GM19239 (cell line): ENCODE measurements around the gene GPC5.

Source experiments
- DNase-seq: peaks from one replicate; pipeline ENCODE4 v3.0.0; 2011; ENCODE audit warnings: low spot score; ENCODE audit not compliant: insufficient read length
- FAIRE-seq: peaks from 2 replicates; lab custom pipeline; 2011; peaks lifted over from hg19 to GRCh38; lab: Jason Lieb, UNC

The GPC5 gene

GRCh38 chr13:92038905-92039304, 640.5 kb downstream of the GPC5 start:
- FAIRE-seq (no peak), DNase-seq (no peak)

GRCh38 chr13:92042522-92042921, 644.1 kb downstream of the GPC5 start:
- DNase-seq (no peak), FAIRE-seq (no peak)

GRCh38 chr13:92044351-92044750, 645.9 kb downstream of the GPC5 start:
- FAIRE-seq, result no peak
- DNase-seq, result no peak

GRCh38 chr13:92054389-92054788, 656.0 kb downstream of the GPC5 start:
- DNase-seq, result no peak
- FAIRE-seq, result no peak

GRCh38 chr13:92074658-92075057, 676.2 kb downstream of the GPC5 start:
- FAIRE-seq, result no peak
- no peak for DNase-seq

GRCh38 chr13:92097337-92097903, 699.0 kb downstream of the GPC5 start:
- no peak for FAIRE-seq

GRCh38 chr13:92101801-92102200, 703.4 kb downstream of the GPC5 start:
- FAIRE-seq, result no peak
- no peak for DNase-seq

More at GRCh38 chr13:92097337-92097903, 699.0 kb downstream of the GPC5 start:
- no peak for DNase-seq

GRCh38 chr13:92103689-92104153, 705.3 kb downstream of the GPC5 start:
- no peak for DNase-seq
- no peak for FAIRE-seq

- no peak for DNase-seq
Measured at GRCh38 chr13:92122186-92122853, 723.9 kb downstream of the GPC5 start.

GRCh38 chr13:92126399-92126798, 728.0 kb downstream of the GPC5 start:
- no peak for DNase-seq
- FAIRE-seq, result no peak

More at GRCh38 chr13:92122186-92122853, 723.9 kb downstream of the GPC5 start:
- no peak for FAIRE-seq

GRCh38 chr13:92135509-92135908, 737.1 kb downstream of the GPC5 start:
- FAIRE-seq, result no peak
- DNase-seq, result no peak

GRCh38 chr13:92136449-92137155, 738.2 kb downstream of the GPC5 start:
- FAIRE-seq (no peak), DNase-seq (no peak)

GRCh38 chr13:92137520-92137919, 739.1 kb downstream of the GPC5 start:
- no peak for DNase-seq
- no peak for FAIRE-seq

- FAIRE-seq (no peak), DNase-seq (no peak)
Measured at GRCh38 chr13:92143766-92144165, 745.3 kb downstream of the GPC5 start.

GRCh38 chr13:92150606-92151005, 752.2 kb downstream of the GPC5 start:
- DNase-seq, result no peak
- FAIRE-seq, result no peak

- no peak for FAIRE-seq
- DNase-seq, result no peak
Measured at GRCh38 chr13:92158346-92158745, 759.9 kb downstream of the GPC5 start.

GRCh38 chr13:92164822-92165221, 766.4 kb downstream of the GPC5 start:
- FAIRE-seq (no peak), DNase-seq (no peak)

GRCh38 chr13:92172191-92172590, 773.8 kb downstream of the GPC5 start:
- FAIRE-seq, result no peak
- DNase-seq, result no peak

- FAIRE-seq (no peak), DNase-seq (no peak)
Measured at GRCh38 chr13:92173254-92173653, 774.8 kb downstream of the GPC5 start.

- DNase-seq (no peak), FAIRE-seq (no peak)
Measured at GRCh38 chr13:92175330-92175729, 776.9 kb downstream of the GPC5 start.

GRCh38 chr13:92177966-92178365, 779.5 kb downstream of the GPC5 start:
- FAIRE-seq, result no peak
- no peak for DNase-seq
